ENCODE measurements around the gene TMEM273.

Gene TMEM273

GRCh38 chr10:49140304-49141177 lies 47.6 kb downstream of the TMEM273 start:
- no peak for DNase-seq (ENCODE audit: low spot score)

GRCh38 chr10:49139846-49140195 lies 48.4 kb downstream of the TMEM273 start:
- DNase-seq (ENCODE audit: low spot score) = no peak

GRCh38 chr10:49139028-49139845 lies 49.0 kb downstream of the TMEM273 start:
- no peak for DNase-seq (ENCODE audit: low spot score)

GRCh38 chr10:49138361-49138891 lies 49.8 kb downstream of the TMEM273 start:
- peak; percentile 83 for DNase-seq (ENCODE audit: low spot score)

GRCh38 chr10:49136525-49136924 lies 51.7 kb downstream of the TMEM273 start:
- DNase-seq (ENCODE audit: low spot score) = no peak

GRCh38 chr10:49135575-49136313 lies 52.4 kb downstream of the TMEM273 start:
- DNase-seq (ENCODE audit: low spot score) = no peak

- DNase-seq (ENCODE audit: low spot score) = no peak
Observed at GRCh38 chr10:49134327-49134726, 53.9 kb downstream of the TMEM273 start.

GRCh38 chr10:49133706-49134248 lies 54.4 kb downstream of the TMEM273 start, which contains the start of gene FAM170B:
Gene FAM170B, minus strand, starts transcription at chr10:49134021. Its CDS starts 103 bp downstream, at chr10:49133918.
- DNase-seq (ENCODE audit: low spot score) = no peak

- DNase-seq (ENCODE audit: low spot score) = no peak
Observed at GRCh38 chr10:49132362-49132737, 55.8 kb downstream of the TMEM273 start.

GRCh38 chr10:49131507-49132361 lies 56.5 kb downstream of the TMEM273 start:
- no peak for DNase-seq (ENCODE audit: low spot score)

- no peak for DNase-seq (ENCODE audit: low spot score)
Observed at GRCh38 chr10:49129376-49129775, 58.8 kb downstream of the TMEM273 start.

- DNase-seq (ENCODE audit: low spot score) = no peak
Observed at GRCh38 chr10:49128854-49129253, 59.3 kb downstream of the TMEM273 start.

GRCh38 chr10:49123981-49124950 lies 63.9 kb downstream of the TMEM273 start:
- DNase-seq (ENCODE audit: low spot score) = no peak

GRCh38 chr10:49120911-49121310 lies 67.3 kb downstream of the TMEM273 start:
- no peak for DNase-seq (ENCODE audit: low spot score)

- DNase-seq (ENCODE audit: low spot score) = peak; percentile 48
Observed at GRCh38 chr10:49119746-49120145, 68.4 kb downstream of the TMEM273 start.

GRCh38 chr10:49118430-49119074 lies 69.6 kb downstream of the TMEM273 start:
- peak; percentile 58 for DNase-seq (ENCODE audit: low spot score)

GRCh38 chr10:49117376-49118070 lies 70.7 kb downstream of the TMEM273 start:
- DNase-seq (ENCODE audit: low spot score) = no peak
